ENCODE data around the gene PLXNA4. TPM values are rescaled to one million over a fixed set of nuclear protein-coding genes. Genes with fewer than 3 reads are reported as not detected.
A peak's percentile ranks its signal among the peaks of the same experiment; 100 is the strongest.

The PLXNA4 gene
- 10 to 100 TPM in 2 of 4 donors, 1 to 10 TPM in 2; 4.8 to 19.7 (median 10.7) TPM for total RNA-seq

GRCh38 chr7:132575982-132576720 lies at the start of gene PLXNA4:
Gene PLXNA4 (minus strand): TSS chr7:132576470. CDS start chr7:132508693, 67,777 bp downstream.
- WGBS, 2 donors (ENCODE audit: low coverage in 1 of 2): 10% methylated on average over 2 of the region's 67 CpGs; no CpG with 5 or more reads in 1 of the 2 donors
- TF ChIP-seq POLR2A (IDR thresholded peaks at IDR 0.05): no peak
- no peak for TF ChIP-seq CTCF (IDR thresholded peaks at IDR 0.05)

GRCh38 chr7:132625651-132626050 lies 49.4 kb upstream of the PLXNA4 start:
- Histone ChIP-seq H3K27ac (no peak overlapping the region), H3K9me3 (no peaks in the 10 kb centered on the region), H3K27me3 (no peaks in the 10 kb centered on the region), H3K4me3 (no peak overlapping the region), H3K4me1 (no peaks in the 10 kb centered on the region), H3K36me3 (no peaks in the 10 kb centered on the region)
- ATAC-seq: no peak
- TF ChIP-seq EP300 (IDR thresholded peaks at IDR 0.05) (no peak), POLR2A (IDR thresholded peaks at IDR 0.05) (no peak), POLR2AphosphoS5 (IDR thresholded peaks at IDR 0.05) (no peak), CTCF (IDR thresholded peaks at IDR 0.05) (no peak)
- 86% methylated on average over 2 of the region's 2 CpGs; no CpG with 5 or more reads in 1 of the 2 donors for WGBS, 2 donors (ENCODE audit: low coverage in 1 of 2)

More at GRCh38 chr7:132575982-132576720, at the start of gene PLXNA4:
- Histone ChIP-seq H3K9me3 (no peaks in the 10 kb centered on the region), H3K4me1 (peaks cover 0 to 50% (median 18%) of the 10 kb centered on the region in 3 donors), H3K4me3 (peak within 1 kb of the TSS; percentile 44 to 62), H3K36me3 (no peaks in the 10 kb centered on the region), H3K27ac (peak within 1 kb of the TSS in 3 of 4 donors; percentile 45 to 75 (median 62)), H3K27me3 (peaks cover 44% of the 10 kb centered on the region)
- ATAC-seq: no peak

- Histone ChIP-seq H3K27ac (no peak overlapping the region), H3K4me3 (no peak overlapping the region), H3K36me3 (no peaks in the 10 kb centered on the region), H3K27me3 (no peaks in the 10 kb centered on the region), H3K9me3 (no peaks in the 10 kb centered on the region), H3K4me1 (no peaks in the 10 kb centered on the region)
- TF ChIP-seq POLR2A (IDR thresholded peaks at IDR 0.05): no peak
- no peak for TF ChIP-seq EP300 (IDR thresholded peaks at IDR 0.05)
- TF ChIP-seq POLR2AphosphoS5 (IDR thresholded peaks at IDR 0.05): no peak
- no peak for TF ChIP-seq CTCF (IDR thresholded peaks at IDR 0.05)
- ATAC-seq: no peak
- WGBS, 2 donors (ENCODE audit: low coverage in 1 of 2): 88 to 95% methylated on average over 3 to 4 of the region's 4 CpGs
These were observed 45.8 kb upstream of the PLXNA4 start for GRCh38 chr7:132622081-132622480.

- no peak overlapping the region for H3K27ac ChIP-seq
- WGBS, 2 donors (ENCODE audit: low coverage in 1 of 2): 96 to 100% methylated on average over 2 to 4 of the region's 6 CpGs
- H3K4me3 ChIP-seq: no peak overlapping the region
- peaks cover 0 to 4% (median 0%) of the 10 kb centered on the region in 3 donors for H3K4me1 ChIP-seq
- H3K27me3 ChIP-seq: peaks cover 4% of the 10 kb centered on the region
- no peaks in the 10 kb centered on the region for H3K36me3 ChIP-seq
- no peak for TF ChIP-seq POLR2AphosphoS5 (IDR thresholded peaks at IDR 0.05)
- no peak for TF ChIP-seq EP300 (IDR thresholded peaks at IDR 0.05)
- no peak for TF ChIP-seq POLR2A (IDR thresholded peaks at IDR 0.05)
- TF ChIP-seq CTCF (IDR thresholded peaks at IDR 0.05): no peak
- no peak for ATAC-seq
- no peaks in the 10 kb centered on the region for H3K9me3 ChIP-seq
These were observed 43.7 kb upstream of the PLXNA4 start for GRCh38 chr7:132619967-132620366.

GRCh38 chr7:132618956-132619305 lies 42.7 kb upstream of the PLXNA4 start:
- 63 to 80% methylated on average over 2 of the region's 2 CpGs for WGBS, 2 donors (ENCODE audit: low coverage in 1 of 2)
- ATAC-seq: no peak
- H3K4me3 ChIP-seq: no peak overlapping the region

More at GRCh38 chr7:132618956-132619305, 42.7 kb upstream of the PLXNA4 start:
- H3K4me1 ChIP-seq: peaks cover 0 to 12% (median 0%) of the 10 kb centered on the region in 3 donors
- no peak overlapping the region for H3K27ac ChIP-seq
- TF ChIP-seq CTCF (IDR thresholded peaks at IDR 0.05) (no peak), POLR2AphosphoS5 (IDR thresholded peaks at IDR 0.05) (no peak)
- H3K27me3 ChIP-seq: peaks cover 8% of the 10 kb centered on the region
- H3K9me3 ChIP-seq: no peaks in the 10 kb centered on the region
- no peaks in the 10 kb centered on the region for H3K36me3 ChIP-seq

Measured in gastroesophageal sphincter (tissue), 4 donors.